ENCODE measurements around the gene EFCAB6.

EFCAB6 gene

GRCh38 chr22:43554259-43554636 lies 257.9 kb downstream of the EFCAB6 start:
- TF ChIP-seq ZNF565 (CRISPR knock-in tag; conservative IDR thresholded peaks at IDR 0.05; ENCODE audit: low read depth), result no peak
- TF ChIP-seq CSRNP3 (CRISPR knock-in tag; IDR thresholded peaks at IDR 0.05), result no peak
- TF ChIP-seq ARNTL (CRISPR knock-in tag; IDR thresholded peaks at IDR 0.05; ENCODE audit: borderline replicate concordance, low read depth), result no peak
- TF ChIP-seq ISL1 (CRISPR knock-in tag; IDR thresholded peaks at IDR 0.05), result no peak
- ATAC-seq, result no peak

DNA sequence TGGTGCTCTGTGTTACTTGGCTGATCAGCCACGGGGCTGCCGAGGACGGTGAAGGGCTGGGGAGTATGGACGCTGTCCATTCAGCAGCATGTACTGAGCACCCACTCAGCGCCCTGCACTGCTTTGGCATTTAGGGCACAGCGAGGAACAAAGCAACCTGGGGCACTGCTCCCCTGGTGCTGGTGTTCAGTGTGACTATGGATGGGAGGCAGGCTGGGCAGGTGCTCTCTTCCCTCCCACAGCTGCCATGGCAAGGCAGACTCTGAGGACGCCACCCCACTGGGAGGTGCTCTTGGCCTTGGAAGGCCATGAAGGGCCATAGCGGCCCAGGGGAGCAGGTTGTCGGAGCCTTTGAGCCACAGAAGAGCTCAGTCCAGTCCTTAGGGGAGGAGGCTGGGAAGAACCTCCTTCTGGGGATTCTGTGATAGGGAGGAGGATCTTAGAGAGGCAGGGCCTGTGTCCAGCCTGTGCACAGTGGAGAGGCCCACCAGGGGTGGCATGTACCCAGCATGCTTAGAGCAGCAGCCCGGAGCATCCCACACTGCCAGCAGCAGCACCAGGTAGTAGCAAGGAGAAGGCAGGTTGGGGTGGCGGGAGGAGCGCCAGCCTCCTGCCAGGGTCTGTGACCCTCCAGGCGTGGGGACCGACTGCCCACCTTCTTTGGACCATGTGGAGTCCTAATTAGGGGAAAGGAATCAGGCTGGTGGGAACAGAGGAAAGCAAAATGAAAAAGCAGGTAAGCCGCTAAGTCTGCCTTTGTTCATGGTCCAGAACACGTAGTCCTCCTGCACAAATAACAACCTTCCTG lies 258.4 kb downstream of the EFCAB6 start:
- TF ChIP-seq ZNF70 (CRISPR knock-in tag; IDR thresholded peaks at IDR 0.05) (no peak), GLIS3 (CRISPR knock-in tag; IDR thresholded peaks at IDR 0.05) (no peak), CSRNP3 (CRISPR knock-in tag; IDR thresholded peaks at IDR 0.05) (no peak)
- ATAC-seq, result no peak

DNA sequence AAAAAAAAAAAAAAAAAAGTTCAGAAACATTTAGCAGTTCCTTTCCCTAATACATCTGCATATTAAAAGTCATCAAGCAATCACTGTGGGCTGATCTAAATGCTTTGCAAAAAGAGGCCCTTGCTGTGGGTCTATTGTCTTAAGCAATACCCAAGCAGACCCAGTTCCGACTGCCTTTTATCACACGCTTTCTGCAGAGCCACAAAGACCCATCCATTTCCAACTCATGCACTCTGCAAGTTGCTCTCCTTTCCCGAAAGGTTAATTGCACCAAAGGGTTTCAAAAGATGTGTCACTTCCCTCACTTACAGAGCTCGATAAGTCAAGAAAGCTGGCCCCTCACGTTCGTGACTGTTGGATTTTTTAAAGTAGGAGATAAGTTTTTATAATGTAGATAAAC lies 261.4 kb downstream of the EFCAB6 start:
- no peak for ATAC-seq
- TF ChIP-seq, protein P1, sequence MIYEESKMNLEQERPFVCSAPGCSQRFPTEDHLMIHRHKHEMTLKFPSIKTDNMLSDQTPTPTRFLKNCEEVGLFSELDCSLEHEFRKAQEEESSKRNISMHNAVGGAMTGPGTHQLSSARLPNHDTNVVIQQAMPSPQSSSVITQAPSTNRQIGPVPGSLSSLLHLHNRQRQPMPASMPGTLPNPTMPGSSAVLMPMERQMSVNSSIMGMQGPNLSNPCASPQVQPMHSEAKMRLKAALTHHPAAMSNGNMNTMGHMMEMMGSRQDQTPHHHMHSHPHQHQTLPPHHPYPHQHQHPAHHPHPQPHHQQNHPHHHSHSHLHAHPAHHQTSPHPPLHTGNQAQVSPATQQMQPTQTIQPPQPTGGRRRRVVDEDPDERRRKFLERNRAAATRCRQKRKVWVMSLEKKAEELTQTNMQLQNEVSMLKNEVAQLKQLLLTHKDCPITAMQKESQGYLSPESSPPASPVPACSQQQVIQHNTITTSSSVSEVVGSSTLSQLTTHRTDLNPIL (CRISPR knock-in tag; IDR thresholded peaks at IDR 0.05; ENCODE audit: low read depth), result no peak
- TF ChIP-seq ZNF8 (CRISPR knock-in tag; IDR thresholded peaks at IDR 0.05) (no peak), ZFP30 (CRISPR knock-in tag; IDR thresholded peaks at IDR 0.05) (no peak), SNAI2 (CRISPR knock-in tag; IDR thresholded peaks at IDR 0.05) (no peak), POU6F1 (CRISPR knock-in tag; IDR thresholded peaks at IDR 0.05; ENCODE audit: borderline replicate concordance, low read depth) (no peak), TOX (CRISPR knock-in tag; IDR thresholded peaks at IDR 0.05; ENCODE audit: borderline replicate concordance) (no peak), ZC3H10 (CRISPR knock-in tag; IDR thresholded peaks at IDR 0.05) (no peak), TCF4 (CRISPR knock-in tag; IDR thresholded peaks at IDR 0.05; ENCODE audit: borderline replicate concordance) (no peak), ISL1 (CRISPR knock-in tag; IDR thresholded peaks at IDR 0.05) (no peak), ZNF565 (CRISPR knock-in tag; conservative IDR thresholded peaks at IDR 0.05; ENCODE audit: low read depth) (no peak), ESRRG (CRISPR knock-in tag; IDR thresholded peaks at IDR 0.05) (no peak), OSR1 (CRISPR knock-in tag; IDR thresholded peaks at IDR 0.05) (no peak), CSRNP3 (CRISPR knock-in tag; IDR thresholded peaks at IDR 0.05) (no peak), ZNF70 (CRISPR knock-in tag; IDR thresholded peaks at IDR 0.05) (no peak)

- TF ChIP-seq GLIS3 (CRISPR knock-in tag; IDR thresholded peaks at IDR 0.05) (no peak), TOX (CRISPR knock-in tag; IDR thresholded peaks at IDR 0.05; ENCODE audit: borderline replicate concordance) (no peak), CSDC2 (CRISPR knock-in tag; IDR thresholded peaks at IDR 0.05) (no peak), TCF4 (CRISPR knock-in tag; IDR thresholded peaks at IDR 0.05; ENCODE audit: borderline replicate concordance) (no peak), BACH2 (CRISPR knock-in tag; IDR thresholded peaks at IDR 0.05; ENCODE audit: borderline replicate concordance) (no peak), ISL1 (CRISPR knock-in tag; IDR thresholded peaks at IDR 0.05) (no peak), ARNTL (CRISPR knock-in tag; IDR thresholded peaks at IDR 0.05; ENCODE audit: borderline replicate concordance, low read depth) (no peak), POU6F1 (CRISPR knock-in tag; IDR thresholded peaks at IDR 0.05; ENCODE audit: borderline replicate concordance, low read depth) (no peak), ZNF8 (CRISPR knock-in tag; IDR thresholded peaks at IDR 0.05) (no peak), PPARA (CRISPR knock-in tag; IDR thresholded peaks at IDR 0.05; ENCODE audit: borderline replicate concordance) (no peak)
- TF ChIP-seq, protein P1 (CRISPR knock-in tag; IDR thresholded peaks at IDR 0.05; ENCODE audit: low read depth), result no peak
- TF ChIP-seq, protein P2, sequence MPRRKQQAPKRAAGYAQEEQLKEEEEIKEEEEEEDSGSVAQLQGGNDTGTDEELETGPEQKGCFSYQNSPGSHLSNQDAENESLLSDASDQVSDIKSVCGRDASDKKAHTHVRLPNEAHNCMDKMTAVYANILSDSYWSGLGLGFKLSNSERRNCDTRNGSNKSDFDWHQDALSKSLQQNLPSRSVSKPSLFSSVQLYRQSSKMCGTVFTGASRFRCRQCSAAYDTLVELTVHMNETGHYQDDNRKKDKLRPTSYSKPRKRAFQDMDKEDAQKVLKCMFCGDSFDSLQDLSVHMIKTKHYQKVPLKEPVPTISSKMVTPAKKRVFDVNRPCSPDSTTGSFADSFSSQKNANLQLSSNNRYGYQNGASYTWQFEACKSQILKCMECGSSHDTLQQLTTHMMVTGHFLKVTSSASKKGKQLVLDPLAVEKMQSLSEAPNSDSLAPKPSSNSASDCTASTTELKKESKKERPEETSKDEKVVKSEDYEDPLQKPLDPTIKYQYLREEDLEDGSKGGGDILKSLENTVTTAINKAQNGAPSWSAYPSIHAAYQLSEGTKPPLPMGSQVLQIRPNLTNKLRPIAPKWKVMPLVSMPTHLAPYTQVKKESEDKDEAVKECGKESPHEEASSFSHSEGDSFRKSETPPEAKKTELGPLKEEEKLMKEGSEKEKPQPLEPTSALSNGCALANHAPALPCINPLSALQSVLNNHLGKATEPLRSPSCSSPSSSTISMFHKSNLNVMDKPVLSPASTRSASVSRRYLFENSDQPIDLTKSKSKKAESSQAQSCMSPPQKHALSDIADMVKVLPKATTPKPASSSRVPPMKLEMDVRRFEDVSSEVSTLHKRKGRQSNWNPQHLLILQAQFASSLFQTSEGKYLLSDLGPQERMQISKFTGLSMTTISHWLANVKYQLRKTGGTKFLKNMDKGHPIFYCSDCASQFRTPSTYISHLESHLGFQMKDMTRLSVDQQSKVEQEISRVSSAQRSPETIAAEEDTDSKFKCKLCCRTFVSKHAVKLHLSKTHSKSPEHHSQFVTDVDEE (CRISPR knock-in tag; IDR thresholded peaks at IDR 0.05), result no peak
- no peak for ATAC-seq
Observed at GRCh38 chr22:43550024-43550620, 262.0 kb downstream of the EFCAB6 start.

Measured in SK-N-SH treated with all-trans-retinoic acid at 6 μM for 48 hours (cell line).